Thyroid gland (tissue), 4 donors: Measurements from ENCODE around the gene PTPN4. TPM values are rescaled to one million over a fixed set of nuclear protein-coding genes. Genes with fewer than 3 reads are reported as not detected.

Source experiments
- DNase-seq, 2 donors: peaks; one replicate each; pipeline ENCODE4 v3.0.0-alpha.2; 2019
- H3K27ac ChIP-seq, 3 donors: fragments of 200-600 bp; sonication (generic); 1 replicate in 2 of 3; 2 replicates in 1 of 3; pipeline ENCODE4 v1.5.1; 2016 to 2019; ENCODE audit warnings: mild to moderate bottlenecking in 1 of 3, moderate library complexity in 1 of 3
- H3K27me3 ChIP-seq: fragments of 200-600 bp; sonication (generic); one replicate; pipeline ENCODE4 v1.5.1; 2019
- H3K36me3 ChIP-seq, 2 donors: fragments of 200-600 bp; sonication (generic); one replicate each; pipeline ENCODE4 v1.5.1; 2016 to 2019
- H3K4me1 ChIP-seq, 2 donors: fragments of 200-600 bp; sonication (generic); one replicate each; pipeline ENCODE4 v1.5.1; 2017 to 2019
- H3K4me3 ChIP-seq, 3 donors: fragments of 200-600 bp; sonication (generic); replicated peaks in 1 of 3; 1 replicate in 2 of 3; 2 replicates in 1 of 3; pipeline ENCODE4 v1.5.1; 2016; ENCODE audit warnings: mild to moderate bottlenecking in 1 of 3
- H3K9me3 ChIP-seq: fragments of 200-600 bp; sonication (generic); one replicate; pipeline ENCODE4 v1.5.1; 2017
- POLR2A ChIP-seq, 2 donors: fragments of 450-650 bp; IDR thresholded peaks; one replicate each; pipeline ENCODE4 v1.6.1; 2017; ENCODE audit warnings: antibody characterized with exemption in 2 of 2, mild to moderate bottlenecking in 2 of 2, moderate library complexity in 1 of 2
- WGBS, 2 donors: methylation state at CpG; one replicate each; pipeline ENCODE4 v1.1.5; 2017; 5-methylcytosine and 5-hydroxymethylcytosine counted together
- intact Hi-C: fragments of 100-400 bp; cut with DNase I; formaldehyde crosslinking; loops from one replicate; pipeline ENCODE4 v1.15.1; 2023
- total RNA-seq, 4 donors: library from RNA; depleted of rRNA; stranded (reverse); fragments of >200 nt; gene quantifications; one replicate each; pipeline ENCODE4 v1.2.3, GENCODE V29; 2016
- TF ChIP-seq, protein P1 (sequence below), 6 experiments: fragments of 200-600 bp in 3 of 6; fragments of 450-650 bp in 3 of 6; sonication (generic) in 3 of 6; IDR thresholded peaks; one replicate each; pipeline ENCODE4 v1.5.1; 2016 to 2019; ENCODE audit warnings: antibody characterized with exemption in 6 of 6, mild to moderate bottlenecking in 2 of 6, inconsistent platforms in 1 of 6, moderate library complexity in 1 of 6

PTPN4 gene
- total RNA-seq, 4 donors from 2014 or later = 79.1 to 131 (median 114) TPM

DNA sequence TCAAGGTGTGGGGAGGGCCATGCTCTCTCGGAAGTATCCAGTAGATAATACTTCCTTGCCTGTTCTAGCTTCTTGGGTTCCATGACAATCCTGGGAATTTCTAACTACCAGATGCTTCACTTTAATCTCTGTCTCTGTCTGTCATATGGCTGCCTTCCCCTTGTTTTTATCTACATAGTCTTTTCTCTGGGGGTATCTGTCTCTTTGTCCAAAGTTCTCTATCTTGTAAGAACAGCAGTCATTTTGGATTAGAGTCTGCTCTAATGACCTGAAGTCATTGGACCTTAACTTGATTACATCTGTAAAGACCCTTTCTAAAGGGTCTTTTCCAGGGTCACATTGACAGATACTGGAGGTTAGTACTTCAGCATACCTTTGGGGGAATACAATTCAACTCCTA is 241.7 kb downstream of the PTPN4 start:
- Histone ChIP-seq H3K27ac (no peak overlapping the region), H3K9me3 (no peaks in the 10 kb centered on the region), H3K4me1 (no peaks in the 10 kb centered on the region), H3K36me3 (no peaks in the 10 kb centered on the region), H3K4me3 (no peak overlapping the region), H3K27me3 (no peaks in the 10 kb centered on the region)
- 84 to 90% methylated on average over 1 of the region's 1 CpG for WGBS, 2 donors
- DNase-seq = no peak
- TF ChIP-seq, protein P1, sequence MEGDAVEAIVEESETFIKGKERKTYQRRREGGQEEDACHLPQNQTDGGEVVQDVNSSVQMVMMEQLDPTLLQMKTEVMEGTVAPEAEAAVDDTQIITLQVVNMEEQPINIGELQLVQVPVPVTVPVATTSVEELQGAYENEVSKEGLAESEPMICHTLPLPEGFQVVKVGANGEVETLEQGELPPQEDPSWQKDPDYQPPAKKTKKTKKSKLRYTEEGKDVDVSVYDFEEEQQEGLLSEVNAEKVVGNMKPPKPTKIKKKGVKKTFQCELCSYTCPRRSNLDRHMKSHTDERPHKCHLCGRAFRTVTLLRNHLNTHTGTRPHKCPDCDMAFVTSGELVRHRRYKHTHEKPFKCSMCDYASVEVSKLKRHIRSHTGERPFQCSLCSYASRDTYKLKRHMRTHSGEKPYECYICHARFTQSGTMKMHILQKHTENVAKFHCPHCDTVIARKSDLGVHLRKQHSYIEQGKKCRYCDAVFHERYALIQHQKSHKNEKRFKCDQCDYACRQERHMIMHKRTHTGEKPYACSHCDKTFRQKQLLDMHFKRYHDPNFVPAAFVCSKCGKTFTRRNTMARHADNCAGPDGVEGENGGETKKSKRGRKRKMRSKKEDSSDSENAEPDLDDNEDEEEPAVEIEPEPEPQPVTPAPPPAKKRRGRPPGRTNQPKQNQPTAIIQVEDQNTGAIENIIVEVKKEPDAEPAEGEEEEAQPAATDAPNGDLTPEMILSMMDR (IDR thresholded peaks at IDR 0.05) = no peak
- no peak for TF ChIP-seq POLR2A (IDR thresholded peaks at IDR 0.05)
- intact Hi-C loops = no loop called here

DNA sequence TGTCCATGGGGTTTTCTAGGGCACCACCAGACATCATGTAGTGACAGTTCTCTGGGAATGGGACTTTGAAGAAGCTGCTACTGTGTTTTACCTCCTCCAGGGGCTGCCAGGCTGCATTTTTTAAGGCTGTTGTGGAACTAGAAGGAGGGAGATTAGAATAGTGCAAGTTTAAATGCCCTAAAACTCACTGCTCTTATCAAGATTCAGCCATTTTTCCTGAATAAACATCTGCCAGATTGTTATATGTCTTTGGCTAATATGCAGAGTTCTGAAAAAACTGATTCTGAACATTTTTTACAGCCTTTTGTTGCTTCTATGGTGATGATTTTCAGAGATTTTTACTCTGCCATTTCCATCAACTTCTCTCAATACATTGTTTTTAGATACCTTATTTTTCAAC is 244.5 kb downstream of the PTPN4 start:
- no peak for TF ChIP-seq POLR2A (IDR thresholded peaks at IDR 0.05)
- TF ChIP-seq, protein P1 (IDR thresholded peaks at IDR 0.05) = no peak
- no peak overlapping the region for H3K27ac ChIP-seq
- H3K4me1 ChIP-seq = peaks cover 0 to 7% of the 10 kb centered on the region in 2 donors
- no peaks in the 10 kb centered on the region for H3K9me3 ChIP-seq
- intact Hi-C loops = no loop called here
- no peaks in the 10 kb centered on the region for H3K27me3 ChIP-seq
- DNase-seq = no peak
- no peak overlapping the region for H3K4me3 ChIP-seq
- H3K36me3 ChIP-seq = no peaks in the 10 kb centered on the region

DNA sequence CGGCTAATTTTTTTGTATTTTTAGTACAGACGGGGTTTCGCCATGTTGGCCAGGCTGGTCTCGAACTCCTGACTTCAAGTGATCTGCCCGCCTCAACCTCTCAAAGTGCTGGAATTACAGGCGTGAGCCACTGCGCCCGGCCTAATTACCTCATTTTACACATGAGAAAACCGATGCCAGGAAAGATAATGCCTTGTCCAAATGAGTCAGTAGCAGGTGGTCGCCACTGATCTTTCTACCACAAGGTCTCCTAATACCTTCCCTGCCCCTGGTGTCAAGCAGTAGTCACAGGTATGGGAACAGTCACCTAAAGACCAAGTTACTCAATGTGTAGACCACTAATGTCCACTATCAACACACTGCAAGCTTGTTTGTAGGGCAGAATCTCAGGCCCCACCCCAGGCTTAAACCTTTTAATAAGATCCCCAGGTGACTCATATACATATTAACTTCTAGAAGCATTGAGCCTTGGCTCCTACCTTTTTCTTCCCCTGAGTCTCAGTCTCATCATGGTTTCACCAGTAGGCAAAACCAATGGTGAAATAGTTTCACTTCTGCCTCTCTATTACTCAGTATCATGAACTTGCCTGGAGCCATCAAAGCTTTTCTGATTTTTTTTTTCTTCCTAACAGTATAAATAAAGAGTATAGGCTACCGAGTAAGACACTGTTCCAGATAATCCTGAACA is 246.3 kb downstream of the PTPN4 start:
- Histone ChIP-seq H3K4me1 (peaks cover 0 to 7% of the 10 kb centered on the region in 2 donors), H3K4me3 (no peak overlapping the region), H3K36me3 (no peaks in the 10 kb centered on the region), H3K9me3 (no peaks in the 10 kb centered on the region), H3K27ac (no peak overlapping the region), H3K27me3 (no peaks in the 10 kb centered on the region)
- intact Hi-C loops = no loop called here
- no peak for TF ChIP-seq POLR2A (IDR thresholded peaks at IDR 0.05)
- TF ChIP-seq, protein P1 (IDR thresholded peaks at IDR 0.05) = no peak
- 94 to 98% methylated on average over 11 of the region's 11 CpGs for WGBS, 2 donors
- DNase-seq = no peak

DNA sequence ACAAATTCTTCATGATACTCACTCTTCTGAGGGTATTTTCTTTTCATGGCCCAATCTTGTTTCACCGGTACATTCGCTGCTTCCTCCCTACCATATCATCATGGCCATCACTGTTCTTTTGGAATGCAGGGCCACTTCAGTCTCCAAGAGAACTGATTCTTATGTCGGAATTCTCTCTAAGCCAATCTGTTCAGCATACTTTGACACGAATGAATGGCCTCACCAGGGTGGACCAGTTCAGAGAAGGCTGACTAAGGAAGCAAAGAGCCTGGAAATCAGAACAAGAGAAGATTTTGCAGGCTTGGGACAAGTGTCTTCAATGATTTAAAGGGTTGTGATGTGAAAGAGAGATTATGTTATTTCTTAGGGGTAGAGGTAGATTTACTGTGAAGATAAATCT is 248.1 kb downstream of the PTPN4 start:
- H3K4me1 ChIP-seq = peaks cover 6 to 14% of the 10 kb centered on the region in 2 donors
- WGBS, 2 donors = 42 to 43% methylated on average over 4 of the region's 4 CpGs
- H3K36me3 ChIP-seq = no peaks in the 10 kb centered on the region
- peak; percentile 70 to 71 for DNase-seq
- H3K4me3 ChIP-seq = no peak overlapping the region
- H3K27ac ChIP-seq = peak overlapping the region; percentile 25 to 54 (median 51)
- intact Hi-C loops = no loop called here
- no peaks in the 10 kb centered on the region for H3K9me3 ChIP-seq
- no peaks in the 10 kb centered on the region for H3K27me3 ChIP-seq
- no peak for TF ChIP-seq POLR2A (IDR thresholded peaks at IDR 0.05)
- TF ChIP-seq, protein P1 (IDR thresholded peaks at IDR 0.05) = no peak

DNA sequence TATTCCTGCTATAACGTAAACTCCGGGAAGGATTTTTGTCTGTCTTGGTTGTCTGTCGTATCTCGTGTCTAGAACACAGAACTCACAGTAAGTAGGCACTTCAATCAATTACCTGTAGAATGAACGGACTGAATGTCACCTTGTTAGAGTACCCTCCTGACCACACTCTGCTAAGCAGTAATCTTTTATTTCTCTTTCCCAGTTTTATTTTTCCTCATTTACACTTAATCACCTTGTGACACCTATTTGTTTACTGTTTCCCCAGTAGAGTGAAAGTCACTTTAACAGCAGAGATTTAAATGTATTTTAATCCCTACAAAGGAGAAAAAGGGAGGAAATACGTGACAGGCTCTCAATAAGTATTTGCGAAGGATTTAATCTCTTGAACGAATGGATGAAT is 252.6 kb downstream of the PTPN4 start:
- intact Hi-C loops = no loop called here
- no peaks in the 10 kb centered on the region for H3K9me3 ChIP-seq
- no peaks in the 10 kb centered on the region for H3K36me3 ChIP-seq
- H3K27me3 ChIP-seq = no peaks in the 10 kb centered on the region
- WGBS, 2 donors = 32 to 34% methylated on average over 8 of the region's 8 CpGs
- H3K4me1 ChIP-seq = peaks cover 10 to 15% of the 10 kb centered on the region in 2 donors
- no peak for DNase-seq
- H3K4me3 ChIP-seq = peak overlapping the region in 2 of 3 donors; percentile 24 to 93
- peak overlapping the region in 2 of 3 donors; percentile 89 to 97 for H3K27ac ChIP-seq
- no peak for TF ChIP-seq POLR2A (IDR thresholded peaks at IDR 0.05)
- TF ChIP-seq, protein P1 (IDR thresholded peaks at IDR 0.05) = no peak
